Astrocyte (in vitro differentiated cells and primary cell): ENCODE results near the gene PLEKHA5. TPM values are rescaled to one million over a fixed set of nuclear protein-coding genes. Genes with fewer than 3 reads are reported as not detected.

ENCODE experiments used
- DNase-seq: peaks from one replicate; pipeline ENCODE4 v3.0.0-alpha.2; 2010; ENCODE audit warnings: low read depth
- FAIRE-seq: peaks from 2 replicates; lab custom pipeline; 2011; peaks lifted over from hg19 to GRCh38; lab: Jason Lieb, UNC
- H2AFZ ChIP-seq: 2 replicates; pipeline ENCODE4 v1.6.0; 2012; ENCODE audit warnings: low read depth, low read length, inconsistent platforms
- H3K27ac ChIP-seq: 2 replicates; pipeline ENCODE4 v1.5.1; 2011; ENCODE audit warnings: low read depth, low read length, inconsistent platforms
- H3K27me3 ChIP-seq: 2 replicates; pipeline ENCODE4 v1.6.0; 2011; ENCODE audit warnings: low read length, inconsistent platforms; ENCODE audit not compliant: insufficient read depth
- H3K36me3 ChIP-seq: 2 replicates; pipeline ENCODE4 v1.5.1; 2011; ENCODE audit warnings: low read length, inconsistent platforms; ENCODE audit not compliant: insufficient read depth
- H3K4me1 ChIP-seq: 2 replicates; pipeline ENCODE4 v1.5.1; 2011; ENCODE audit warnings: low read length, inconsistent platforms; ENCODE audit not compliant: insufficient read depth
- H3K4me2 ChIP-seq: 2 replicates; pipeline ENCODE4 v1.6.0; 2012; ENCODE audit warnings: low read length, inconsistent platforms
- H3K4me3 ChIP-seq: 2 replicates; pipeline ENCODE4 v1.5.1; 2011; ENCODE audit warnings: low read depth, mild to moderate bottlenecking, low read length, inconsistent platforms; ENCODE audit not compliant: insufficient read depth
- H3K79me2 ChIP-seq: 2 replicates; pipeline ENCODE4 v1.6.0; 2012; ENCODE audit warnings: mild to moderate bottlenecking, low read length, inconsistent platforms; ENCODE audit not compliant: insufficient read depth
- H3K9ac ChIP-seq: 2 replicates; pipeline ENCODE4 v1.6.0; 2012; ENCODE audit warnings: mild to moderate bottlenecking, low read length, inconsistent platforms
- H3K9me3 ChIP-seq: 2 replicates; pipeline ENCODE4 v1.5.1; 2012; ENCODE audit warnings: low read depth, mild to moderate bottlenecking, low read length, inconsistent platforms; ENCODE audit not compliant: insufficient read depth
- H4K20me1 ChIP-seq: 2 replicates; pipeline ENCODE4 v1.6.0; 2012; ENCODE audit warnings: low read length, inconsistent platforms; ENCODE audit not compliant: insufficient read depth
- H3K27ac Mint-ChIP-seq: one replicate; pipeline ENCODE4 v1.8.0; 2021; ENCODE audit warnings: mild to moderate bottlenecking, mixed read lengths; ENCODE audit not compliant: unreplicated experiment
- H3K27me3 Mint-ChIP-seq: one replicate; pipeline ENCODE4 v1.8.0; 2021; ENCODE audit warnings: low read depth, mixed read lengths; ENCODE audit not compliant: unreplicated experiment
- H3K36me3 Mint-ChIP-seq: one replicate; pipeline ENCODE4 v1.8.0; 2021; ENCODE audit warnings: low read depth, mixed read lengths; ENCODE audit not compliant: unreplicated experiment
- H3K4me1 Mint-ChIP-seq: one replicate; pipeline ENCODE4 v1.8.0; 2021; ENCODE audit warnings: low read depth, mixed read lengths; ENCODE audit not compliant: unreplicated experiment
- H3K4me3 Mint-ChIP-seq: one replicate; pipeline ENCODE4 v1.8.0; 2021; ENCODE audit warnings: mild to moderate bottlenecking, moderate library complexity, mixed read lengths; ENCODE audit not compliant: unreplicated experiment
- H3K9me3 Mint-ChIP-seq: one replicate; pipeline ENCODE4 v1.8.0; 2021; ENCODE audit warnings: mild to moderate bottlenecking, mixed read lengths; ENCODE audit not compliant: unreplicated experiment
- CTCF ChIP-seq: IDR thresholded peaks from 2 replicates; pipeline ENCODE4 v1.5.1; 2011; ENCODE audit warnings: low read depth, mild to moderate bottlenecking, inconsistent platforms, low read length, moderate library complexity; ENCODE audit not compliant: insufficient read depth
- EZH2 ChIP-seq: IDR thresholded peaks from 2 replicates; pipeline ENCODE4 v1.6.1; 2012; ENCODE audit warnings: mild to moderate bottlenecking, low read length, inconsistent platforms; ENCODE audit not compliant: insufficient read depth
- total RNA-seq: library from RNA; stranded (reverse); gene quantifications from 2 replicates; pipeline ENCODE4 v1.2.1, GENCODE V29; 2021

Gene PLEKHA5
- total RNA-seq, 1 donor from 2014 or later = 38.9 TPM

GRCh38 chr12:19402211-19402610 is 272.7 kb downstream of the PLEKHA5 start:
- Mint-ChIP-seq H3K36me3 (no peaks in the 10 kb centered on the region), H3K27me3 (no peaks in the 10 kb centered on the region), H3K27ac (no peak overlapping the region), H3K4me3 (no peak overlapping the region), H3K4me1 (peaks cover 5% of the 10 kb centered on the region), H3K9me3 (no peaks in the 10 kb centered on the region)
- Histone ChIP-seq H3K27ac (no peak overlapping the region), H3K27me3 (no peaks in the 10 kb centered on the region), H3K9me3 (no peaks in the 10 kb centered on the region), H3K79me2 (no peaks in the 10 kb centered on the region), H4K20me1 (no peaks in the 10 kb centered on the region), H3K36me3 (no peaks in the 10 kb centered on the region), H3K9ac (no peak overlapping the region), H2AFZ (no peak overlapping the region), H3K4me2 (no peak overlapping the region), H3K4me3 (no peak overlapping the region), H3K4me1 (no peaks in the 10 kb centered on the region)
- TF ChIP-seq CTCF (no peak), EZH2 (no peak)
- FAIRE-seq (no peak), DNase-seq (no peak)

DNA sequence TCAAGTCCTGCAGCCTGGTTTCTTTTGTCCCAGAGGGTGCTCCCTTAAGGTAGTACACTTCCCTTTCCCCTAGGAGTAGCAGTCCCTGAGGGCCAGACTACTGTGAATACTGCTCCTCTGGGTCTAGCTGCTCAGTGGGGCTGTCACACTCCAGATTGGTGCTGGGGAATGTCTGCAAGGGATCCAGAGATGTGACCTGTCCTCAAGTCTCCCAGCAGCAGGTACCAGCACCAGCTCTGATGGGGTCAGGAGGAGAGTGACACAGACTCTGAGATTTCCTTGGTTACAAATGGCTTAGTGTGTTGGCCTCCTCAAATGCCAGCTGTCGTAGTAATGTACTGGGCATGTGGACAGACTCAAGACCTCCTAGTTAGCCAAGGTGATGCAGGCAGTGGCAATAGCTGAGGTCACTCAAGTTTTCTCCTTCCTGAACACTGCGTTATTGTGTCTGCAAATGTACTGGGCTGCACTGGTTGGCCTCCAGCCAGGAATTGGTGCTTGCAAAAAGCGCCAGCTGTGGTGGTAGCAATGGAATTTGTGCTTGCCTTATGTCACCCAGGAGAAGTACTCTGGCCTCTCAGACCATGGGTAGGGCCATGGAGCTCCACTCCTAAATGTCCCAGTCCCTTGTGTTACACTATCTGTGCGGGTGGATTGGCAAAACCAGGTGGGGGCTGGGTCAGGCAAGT is 273.4 kb downstream of the PLEKHA5 start:
- H3K4me2 ChIP-seq = no peak overlapping the region
- FAIRE-seq = no peak
- H3K9ac ChIP-seq = no peak overlapping the region
- H3K27me3 ChIP-seq = no peaks in the 10 kb centered on the region
- Mint-ChIP-seq H3K4me3 (no peak overlapping the region), H3K27ac (peak overlapping the region; percentile 72), H3K27me3 (no peaks in the 10 kb centered on the region), H3K9me3 (no peaks in the 10 kb centered on the region), H3K4me1 (peaks cover 5% of the 10 kb centered on the region), H3K36me3 (no peaks in the 10 kb centered on the region)
- H4K20me1 ChIP-seq = no peaks in the 10 kb centered on the region
- no peak overlapping the region for H3K27ac ChIP-seq
- TF ChIP-seq EZH2 = no peak
- no peak for TF ChIP-seq CTCF
- H3K4me3 ChIP-seq = no peak overlapping the region
- H3K9me3 ChIP-seq = no peaks in the 10 kb centered on the region
- no peaks in the 10 kb centered on the region for H3K79me2 ChIP-seq
- DNase-seq = peak; percentile 43
- H3K36me3 ChIP-seq = no peaks in the 10 kb centered on the region
- no peaks in the 10 kb centered on the region for H3K4me1 ChIP-seq
- no peak overlapping the region for H2AFZ ChIP-seq

- Histone ChIP-seq H3K9me3 (no peaks in the 10 kb centered on the region), H4K20me1 (no peaks in the 10 kb centered on the region), H3K79me2 (no peaks in the 10 kb centered on the region), H3K27me3 (no peaks in the 10 kb centered on the region), H3K27ac (no peak overlapping the region), H3K4me2 (no peak overlapping the region), H2AFZ (no peak overlapping the region), H3K4me3 (no peak overlapping the region), H3K9ac (no peak overlapping the region), H3K36me3 (no peaks in the 10 kb centered on the region), H3K4me1 (no peaks in the 10 kb centered on the region)
- FAIRE-seq = no peak
- no peak for TF ChIP-seq EZH2
- no peak for TF ChIP-seq CTCF
- no peak for DNase-seq
- Mint-ChIP-seq H3K4me3 (no peak overlapping the region), H3K9me3 (no peaks in the 10 kb centered on the region), H3K27ac (no peak overlapping the region), H3K27me3 (no peaks in the 10 kb centered on the region), H3K36me3 (no peaks in the 10 kb centered on the region), H3K4me1 (peaks cover 8% of the 10 kb centered on the region)
Measured at GRCh38 chr12:19404242-19404880, 274.8 kb downstream of the PLEKHA5 start.
